Measurements from ENCODE around the gene MED27. TPM values are rescaled to one million over a fixed set of nuclear protein-coding genes. Genes with fewer than 3 reads are reported as not detected.

Gene MED27
- total and polyA plus RNA-seq, 2 of the 13 experiments (the other 11 are each of a cell fraction or from before 2014, with no cell fraction given): 16.9 to 19.0 TPM

- BruUV-seq (replicated peaks): no TSS peak
- intact Hi-C loops (cut with micrococcal nuclease; ENCODE audit: unreplicated experiment) (no loop called here), in situ Hi-C loops (cut with HindIII; ENCODE audit: extremely low pct_ligation_motif_present, low pct_unique_long_range_greater_than_20kb) (loop anchor here (10.0 kb wide), 1 partner anchor 63 kb away; no protein-coding TSS in a partner anchor)
- no peaks in the 10 kb centered on the region for H3K36me3 ChIP-seq (replicated peaks in 1 of 2; ENCODE audit: control insufficient read depth in 1 of 2, insufficient read depth in 2 of 2, low read length in 2 of 2)
- ChIA-PET POLR2A (no interaction called here), CTCF (ENCODE audit: low intra/inter-chr PET ratio, low total read pairs) (no interaction called here)
- H4K20me1 ChIP-seq (ENCODE audit: insufficient read depth, low read length): 0 out of 2 replicates have a peak, but pooled peaks cover 2% of the 10 kb centered on the region
- no peak overlapping the region for H3K27ac ChIP-seq (ENCODE audit: extremely low read length, insufficient read depth, low read length)
- no peaks in the 10 kb centered on the region for H3K4me1 ChIP-seq (ENCODE audit: insufficient read depth, low read length)
- no peak overlapping the region for H2AFZ ChIP-seq (ENCODE audit: low read length)
- no peak overlapping the region for H3K4me3 ChIP-seq (replicated peaks in 1 of 3; ENCODE audit: insufficient read depth in 1 of 3, low read depth in 2 of 3, low read length in 3 of 3)
- no peak overlapping the region for H3K9ac ChIP-seq (ENCODE audit: insufficient read depth, low read depth, low read length)
- H3K79me2 ChIP-seq (ENCODE audit: insufficient read depth, low read length): no peaks in the 10 kb centered on the region
- no peak for TF ChIP-seq TP53 (CRISPR knock-in tag; conservative IDR thresholded peaks at IDR 0.05)
- TF ChIP-seq, protein P1, sequence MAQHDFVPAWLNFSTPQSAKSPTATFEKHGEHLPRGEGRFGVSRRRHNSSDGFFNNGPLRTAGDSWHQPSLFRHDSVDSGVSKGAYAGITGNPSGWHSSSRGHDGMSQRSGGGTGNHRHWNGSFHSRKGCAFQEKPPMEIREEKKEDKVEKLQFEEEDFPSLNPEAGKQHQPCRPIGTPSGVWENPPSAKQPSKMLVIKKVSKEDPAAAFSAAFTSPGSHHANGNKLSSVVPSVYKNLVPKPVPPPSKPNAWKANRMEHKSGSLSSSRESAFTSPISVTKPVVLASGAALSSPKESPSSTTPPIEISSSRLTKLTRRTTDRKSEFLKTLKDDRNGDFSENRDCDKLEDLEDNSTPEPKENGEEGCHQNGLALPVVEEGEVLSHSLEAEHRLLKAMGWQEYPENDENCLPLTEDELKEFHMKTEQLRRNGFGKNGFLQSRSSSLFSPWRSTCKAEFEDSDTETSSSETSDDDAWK (CRISPR knock-in tag; IDR thresholded peaks at IDR 0.05): no peak
- TF ChIP-seq ZNF816 (CRISPR knock-in tag; IDR thresholded peaks at IDR 0.05; ENCODE audit: borderline replicate concordance): no peak
- no peak for TF ChIP-seq XBP1 (CRISPR knock-in tag; IDR thresholded peaks at IDR 0.05)
- TF ChIP-seq, protein P2, sequence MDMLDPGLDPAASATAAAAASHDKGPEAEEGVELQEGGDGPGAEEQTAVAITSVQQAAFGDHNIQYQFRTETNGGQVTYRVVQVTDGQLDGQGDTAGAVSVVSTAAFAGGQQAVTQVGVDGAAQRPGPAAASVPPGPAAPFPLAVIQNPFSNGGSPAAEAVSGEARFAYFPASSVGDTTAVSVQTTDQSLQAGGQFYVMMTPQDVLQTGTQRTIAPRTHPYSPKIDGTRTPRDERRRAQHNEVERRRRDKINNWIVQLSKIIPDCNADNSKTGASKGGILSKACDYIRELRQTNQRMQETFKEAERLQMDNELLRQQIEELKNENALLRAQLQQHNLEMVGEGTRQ (IDR thresholded peaks at IDR 0.05; ENCODE audit: low read depth, low read length): no peak
- TF ChIP-seq, protein P2 (CRISPR knock-in tag; IDR thresholded peaks at IDR 0.05; ENCODE audit: borderline replicate concordance): no peak
- TF ChIP-seq, protein P3, sequence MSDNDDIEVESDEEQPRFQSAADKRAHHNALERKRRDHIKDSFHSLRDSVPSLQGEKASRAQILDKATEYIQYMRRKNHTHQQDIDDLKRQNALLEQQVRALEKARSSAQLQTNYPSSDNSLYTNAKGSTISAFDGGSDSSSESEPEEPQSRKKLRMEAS (IDR thresholded peaks at IDR 0.05): no peak
- TF ChIP-seq GFI1 (CRISPR knock-in tag; IDR thresholded peaks at IDR 0.05; ENCODE audit: borderline replicate concordance): no peak
- TF ChIP-seq REST (IDR thresholded peaks at IDR 0.05; ENCODE audit: borderline replicate concordance in 1 of 2, low read depth in 1 of 2, low read length in 2 of 2): peak in 1 of 2 experiments; percentile 75; a peak in 2 of 4 replicates
- no peaks in the 10 kb centered on the region for H3K9me3 ChIP-seq (ENCODE audit: low read length)
- WGBS (ENCODE audit: low lambda C conversion rate): 95% methylated on average over 6 of the region's 7 CpGs
- no peak overlapping the region for H3K4me2 ChIP-seq (ENCODE audit: low read depth, low read length)
- FAIRE-seq: no peak
- H3K27me3 ChIP-seq (ENCODE audit: control insufficient read depth in 1 of 2, insufficient read depth in 2 of 2, low read length in 2 of 2): no peaks in the 10 kb centered on the region
- no peak for ATAC-seq
- no peak for DNase-seq (ENCODE audit: low spot score)
Observed at GRCh38 chr9:132027752-132028663, 51.7 kb downstream of the MED27 start.
